Measurements from ENCODE around the gene ERCC6L2. TPM values are rescaled to one million over a fixed set of nuclear protein-coding genes. Genes with fewer than 3 reads are reported as not detected.
A peak's percentile ranks its signal among the peaks of the same experiment; 100 is the strongest.

Gene ERCC6L2
- polyA plus RNA-seq, 2 of the 4 experiments (the other 2 are of a cell fraction), result 13.3 to 36.7 TPM

DNA sequence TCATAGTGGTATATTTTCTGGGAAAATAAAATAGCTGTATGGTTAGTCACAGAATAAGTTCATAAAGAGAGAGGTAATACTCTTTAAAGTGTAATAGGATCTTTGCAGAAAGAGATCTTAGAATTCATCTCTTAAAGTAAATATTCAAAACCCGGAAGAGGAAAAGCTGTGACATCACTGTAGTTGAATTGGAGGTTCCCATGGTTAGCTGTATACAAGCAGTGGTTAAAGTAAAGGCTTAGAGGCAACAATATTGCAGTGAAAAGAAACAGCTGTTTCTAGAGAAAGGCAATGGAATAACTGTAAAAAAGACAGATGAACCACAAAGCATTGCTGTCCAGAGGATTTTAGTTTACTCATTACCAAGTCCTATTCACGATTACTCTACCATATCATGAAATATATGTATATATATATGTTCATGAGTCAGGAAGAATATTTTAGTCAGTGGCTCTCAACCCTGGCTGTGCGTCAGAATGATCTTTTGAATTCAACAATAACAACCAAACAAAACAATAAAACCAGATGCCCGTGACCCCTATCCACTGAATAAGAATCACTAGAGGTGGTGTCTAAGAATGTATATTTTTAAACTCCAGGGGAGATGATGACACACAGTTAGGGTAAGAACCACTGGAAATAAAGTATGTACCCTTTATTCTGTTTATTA, 4.7 kb downstream of the ERCC6L2 start:
- ATAC-seq (no peak), DNase-seq (ENCODE audit: low read depth in 1 of 2, low spot score in 1 of 2) (peak in 1 of 2 experiments; percentile 29), FAIRE-seq (no peak)
- no peak for TF ChIP-seq MYC (IDR thresholded peaks at IDR 0.05; ENCODE audit: borderline replicate concordance, low read length)
- TF ChIP-seq, protein P1, sequence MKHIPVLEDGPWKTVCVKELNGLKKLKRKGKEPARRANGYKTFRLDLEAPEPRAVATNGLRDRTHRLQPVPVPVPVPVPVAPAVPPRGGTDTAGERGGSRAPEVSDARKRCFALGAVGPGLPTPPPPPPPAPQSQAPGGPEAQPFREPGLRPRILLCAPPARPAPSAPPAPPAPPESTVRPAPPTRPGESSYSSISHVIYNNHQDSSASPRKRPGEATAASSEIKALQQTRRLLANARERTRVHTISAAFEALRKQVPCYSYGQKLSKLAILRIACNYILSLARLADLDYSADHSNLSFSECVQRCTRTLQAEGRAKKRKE (CRISPR knock-in tag; IDR thresholded peaks at IDR 0.05; ENCODE audit: low read depth), result no peak
- TF ChIP-seq TFCP2L1 (CRISPR knock-in tag; IDR thresholded peaks at IDR 0.05), result no peak
- TF ChIP-seq, protein P2, sequence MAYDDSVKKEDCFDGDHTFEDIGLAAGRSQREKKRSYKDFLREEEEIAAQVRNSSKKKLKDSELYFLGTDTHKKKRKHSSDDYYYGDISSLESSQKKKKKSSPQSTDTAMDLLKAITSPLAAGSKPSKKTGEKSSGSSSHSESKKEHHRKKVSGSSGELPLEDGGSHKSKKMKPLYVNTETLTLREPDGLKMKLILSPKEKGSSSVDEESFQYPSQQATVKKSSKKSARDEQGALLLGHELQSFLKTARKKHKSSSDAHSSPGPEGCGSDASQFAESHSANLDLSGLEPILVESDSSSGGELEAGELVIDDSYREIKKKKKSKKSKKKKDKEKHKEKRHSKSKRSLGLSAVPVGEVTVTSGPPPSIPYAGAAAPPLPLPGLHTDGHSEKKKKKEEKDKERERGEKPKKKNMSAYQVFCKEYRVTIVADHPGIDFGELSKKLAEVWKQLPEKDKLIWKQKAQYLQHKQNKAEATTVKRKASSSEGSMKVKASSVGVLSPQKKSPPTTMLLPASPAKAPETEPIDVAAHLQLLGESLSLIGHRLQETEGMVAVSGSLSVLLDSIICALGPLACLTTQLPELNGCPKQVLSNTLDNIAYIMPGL (CRISPR knock-in tag; IDR thresholded peaks at IDR 0.05; ENCODE audit: borderline replicate concordance), result no peak
- no peak overlapping the region for H3K27ac ChIP-seq
- no peaks in the 10 kb centered on the region for H3K9me3 ChIP-seq
- CTCF ChIA-PET, result no interaction called here
- H3K4me2 ChIP-seq, result peak overlapping the region; percentile 1; the same call in 1 of the 3 replicates
- no peak overlapping the region for H3K4me3 ChIP-seq
- peaks cover 10% of the 10 kb centered on the region; the same call in 1 of the 3 replicates for H3K4me1 ChIP-seq
- POLR2A ChIA-PET, result no interaction called here
- 75% methylated on average over 4 of the region's 4 CpGs for WGBS (ENCODE audit: missing lambda C conversion rate)

DNA sequence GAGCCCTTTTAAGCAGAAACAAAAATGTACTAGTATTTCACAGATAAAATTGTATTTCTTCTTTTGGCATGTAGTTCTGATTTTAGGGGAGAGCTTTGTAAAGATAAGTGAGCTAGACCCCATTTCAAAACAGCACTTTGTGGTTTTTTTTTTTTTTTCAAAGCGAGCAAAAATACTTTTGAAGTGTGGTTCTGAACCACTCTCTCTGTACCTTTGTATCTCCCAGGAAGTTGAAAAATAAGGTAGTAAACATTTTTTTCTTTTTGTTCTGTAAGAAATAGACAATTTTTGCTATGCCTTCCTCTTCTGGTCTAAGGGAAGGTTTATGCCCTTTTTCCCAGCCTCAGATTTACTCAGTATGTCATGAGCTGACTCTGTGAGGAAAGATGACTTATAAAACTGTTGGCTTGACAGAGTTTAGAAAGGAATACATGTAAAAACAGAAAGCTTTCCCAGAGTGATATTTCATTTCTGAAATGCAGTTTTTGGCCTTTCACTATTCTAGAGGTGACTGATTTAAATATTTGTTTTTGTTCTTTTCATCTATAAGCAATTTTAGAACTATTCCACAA, 12.5 kb downstream of the ERCC6L2 start:
- DNase-seq (ENCODE audit: low read depth in 1 of 2, low spot score in 1 of 2), result no peak
- WGBS (ENCODE audit: missing lambda C conversion rate), result 89% methylated on average over 1 of the region's 1 CpG
- no peak for ATAC-seq
- Histone ChIP-seq H3K27ac (no peak overlapping the region), H3K4me3 (no peak overlapping the region), H3K9me3 (peaks cover 7% of the 10 kb centered on the region), H3K4me1 (no peaks in the 10 kb centered on the region), H3K4me2 (no peak overlapping the region)
- POLR2A ChIA-PET, result no interaction called here
- CTCF ChIA-PET, result interaction anchor here (1.1 to 2.3 kb wide), 2 partner anchors 12 to 330 kb away, joined by 3 to 7 read pairs; no protein-coding TSS in a partner anchor
- TF ChIP-seq, protein P3, sequence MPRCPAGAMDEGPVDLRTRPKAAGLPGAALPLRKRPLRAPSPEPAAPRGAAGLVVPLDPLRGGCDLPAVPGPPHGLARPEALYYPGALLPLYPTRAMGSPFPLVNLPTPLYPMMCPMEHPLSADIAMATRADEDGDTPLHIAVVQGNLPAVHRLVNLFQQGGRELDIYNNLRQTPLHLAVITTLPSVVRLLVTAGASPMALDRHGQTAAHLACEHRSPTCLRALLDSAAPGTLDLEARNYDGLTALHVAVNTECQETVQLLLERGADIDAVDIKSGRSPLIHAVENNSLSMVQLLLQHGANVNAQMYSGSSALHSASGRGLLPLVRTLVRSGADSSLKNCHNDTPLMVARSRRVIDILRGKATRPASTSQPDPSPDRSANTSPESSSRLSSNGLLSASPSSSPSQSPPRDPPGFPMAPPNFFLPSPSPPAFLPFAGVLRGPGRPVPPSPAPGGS (IDR thresholded peaks at IDR 0.05), result no peak
- TF ChIP-seq HDAC2 (IDR thresholded peaks at IDR 0.05) (no peak), HOXB13 (CRISPR knock-in tag; IDR thresholded peaks at IDR 0.05; ENCODE audit: low read depth) (no peak), ZNF302 (CRISPR knock-in tag; IDR thresholded peaks at IDR 0.05) (no peak), RCOR1 (IDR thresholded peaks at IDR 0.05; ENCODE audit: low read depth, low read length) (no peak), TFCP2L1 (CRISPR knock-in tag; IDR thresholded peaks at IDR 0.05) (no peak), RFX5 (IDR thresholded peaks at IDR 0.05) (no peak)
- TF ChIP-seq, protein P4, sequence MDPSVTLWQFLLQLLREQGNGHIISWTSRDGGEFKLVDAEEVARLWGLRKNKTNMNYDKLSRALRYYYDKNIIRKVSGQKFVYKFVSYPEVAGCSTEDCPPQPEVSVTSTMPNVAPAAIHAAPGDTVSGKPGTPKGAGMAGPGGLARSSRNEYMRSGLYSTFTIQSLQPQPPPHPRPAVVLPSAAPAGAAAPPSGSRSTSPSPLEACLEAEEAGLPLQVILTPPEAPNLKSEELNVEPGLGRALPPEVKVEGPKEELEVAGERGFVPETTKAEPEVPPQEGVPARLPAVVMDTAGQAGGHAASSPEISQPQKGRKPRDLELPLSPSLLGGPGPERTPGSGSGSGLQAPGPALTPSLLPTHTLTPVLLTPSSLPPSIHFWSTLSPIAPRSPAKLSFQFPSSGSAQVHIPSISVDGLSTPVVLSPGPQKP (IDR thresholded peaks at IDR 0.05; ENCODE audit: low read depth, low read length), result no peak
- TF ChIP-seq, protein P2 (CRISPR knock-in tag; IDR thresholded peaks at IDR 0.05; ENCODE audit: borderline replicate concordance), result no peak
- TF ChIP-seq, protein P5, sequence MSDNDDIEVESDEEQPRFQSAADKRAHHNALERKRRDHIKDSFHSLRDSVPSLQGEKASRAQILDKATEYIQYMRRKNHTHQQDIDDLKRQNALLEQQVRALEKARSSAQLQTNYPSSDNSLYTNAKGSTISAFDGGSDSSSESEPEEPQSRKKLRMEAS (IDR thresholded peaks at IDR 0.05), result no peak
- FAIRE-seq, result no peak

Measured in A549 (cell line).